SK-N-MC (cell line): ENCODE results near the gene CALHM2.

Experiments used
- EZH2 ChIP-seq: fragments of 200-600 bp; sonication (generic); IDR thresholded peaks from one replicate; pipeline ENCODE4 v1.6.1; 2017; ENCODE audit warnings: antibody characterized with exemption
- POLR2AphosphoS5 ChIP-seq: IDR thresholded peaks from 2 replicates; pipeline ENCODE4 v1.6.1; 2012; ENCODE audit warnings: mild to moderate bottlenecking, low read depth, low read length, borderline replicate concordance

DNA sequence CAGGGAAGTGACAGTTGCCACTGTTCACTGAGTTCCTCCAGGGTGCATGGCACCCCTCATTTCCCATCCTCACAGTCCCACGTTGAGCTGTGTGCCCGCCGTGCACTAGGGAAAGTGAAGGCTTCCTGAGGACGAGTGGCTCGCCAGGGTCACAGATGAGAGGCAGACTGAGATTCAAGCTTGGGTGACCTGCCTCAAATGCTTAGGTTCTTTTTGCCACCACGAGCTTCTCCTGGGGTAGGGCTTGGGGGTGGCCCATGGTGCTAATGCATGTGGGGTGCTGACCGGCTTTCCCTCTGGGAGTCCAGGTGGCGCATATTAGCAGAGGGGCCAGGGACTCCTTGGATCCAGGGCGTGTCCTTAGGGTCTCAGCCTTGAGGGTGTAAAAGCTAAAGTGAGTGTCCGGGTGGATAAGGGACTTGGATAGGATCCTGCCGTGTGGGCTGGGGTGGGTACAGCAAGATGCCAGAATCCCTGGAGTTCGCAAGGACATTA is 1.9 kb downstream of the CALHM2 start:
- TF ChIP-seq POLR2AphosphoS5 = no peak
- TF ChIP-seq EZH2 = no peak
